ENCODE results near the gene OSBPL5.

The OSBPL5 gene

GRCh38 chr11:3132271-3132781, 32.8 kb downstream of the OSBPL5 start:
- Histone ChIP-seq H4K20me1 (ENCODE audit: insufficient read depth, low read length) (no peaks in the 10 kb centered on the region), H3K9ac (ENCODE audit: low read length) (no peak overlapping the region), H3K27ac (ENCODE audit: low read length) (no peak overlapping the region), H3K4me2 (ENCODE audit: low read length) (no peak overlapping the region), H3K4me1 (ENCODE audit: low read length) (no peaks in the 10 kb centered on the region), H3K9me3 (ENCODE audit: insufficient read depth, low read length) (no peaks in the 10 kb centered on the region), H3K79me2 (ENCODE audit: low read length) (no peaks in the 10 kb centered on the region), H2AFZ (ENCODE audit: low read depth, low read length) (no peak overlapping the region), H3K27me3 (ENCODE audit: low read depth, low read length) (no peaks in the 10 kb centered on the region), H3K36me3 (replicated peaks; ENCODE audit: low read depth, low read length) (no peaks in the 10 kb centered on the region), H3K4me3 (ENCODE audit: low read length) (no peak overlapping the region)
- TF ChIP-seq CTCF (IDR thresholded peaks at IDR 0.05; ENCODE audit: low read depth, low read length) (no peak), EZH2phosphoT487 (IDR thresholded peaks at IDR 0.05; ENCODE audit: low read depth) (no peak)

GRCh38 chr11:3131330-3131941, 33.7 kb downstream of the OSBPL5 start:
- H3K36me3 ChIP-seq (replicated peaks; ENCODE audit: low read depth, low read length), result no peaks in the 10 kb centered on the region
- H3K27me3 ChIP-seq (ENCODE audit: low read depth, low read length), result no peaks in the 10 kb centered on the region
- H3K9me3 ChIP-seq (ENCODE audit: insufficient read depth, low read length), result no peaks in the 10 kb centered on the region
- H3K4me2 ChIP-seq (ENCODE audit: low read length), result no peak overlapping the region
- H3K4me3 ChIP-seq (ENCODE audit: low read length), result no peak overlapping the region
- H2AFZ ChIP-seq (ENCODE audit: low read depth, low read length), result no peak overlapping the region
- H3K9ac ChIP-seq (ENCODE audit: low read length), result no peak overlapping the region
- no peaks in the 10 kb centered on the region for H4K20me1 ChIP-seq (ENCODE audit: insufficient read depth, low read length)
- no peaks in the 10 kb centered on the region for H3K4me1 ChIP-seq (ENCODE audit: low read length)
- H3K27ac ChIP-seq (ENCODE audit: low read length), result no peak overlapping the region
- TF ChIP-seq CTCF (IDR thresholded peaks at IDR 0.05; ENCODE audit: low read depth, low read length), result no peak
- TF ChIP-seq EZH2phosphoT487 (IDR thresholded peaks at IDR 0.05; ENCODE audit: low read depth), result no peak
- H3K79me2 ChIP-seq (ENCODE audit: low read length), result no peaks in the 10 kb centered on the region

GRCh38 chr11:3130269-3131071, 34.6 kb downstream of the OSBPL5 start:
- Histone ChIP-seq H4K20me1 (ENCODE audit: insufficient read depth, low read length) (no peaks in the 10 kb centered on the region), H3K4me1 (ENCODE audit: low read length) (no peaks in the 10 kb centered on the region), H3K79me2 (ENCODE audit: low read length) (no peaks in the 10 kb centered on the region), H3K4me2 (ENCODE audit: low read length) (no peak overlapping the region), H2AFZ (ENCODE audit: low read depth, low read length) (no peak overlapping the region), H3K4me3 (ENCODE audit: low read length) (no peak overlapping the region), H3K27ac (ENCODE audit: low read length) (no peak overlapping the region), H3K9ac (ENCODE audit: low read length) (no peak overlapping the region), H3K9me3 (ENCODE audit: insufficient read depth, low read length) (no peaks in the 10 kb centered on the region), H3K27me3 (ENCODE audit: low read depth, low read length) (no peaks in the 10 kb centered on the region), H3K36me3 (replicated peaks; ENCODE audit: low read depth, low read length) (no peaks in the 10 kb centered on the region)
- TF ChIP-seq CTCF (IDR thresholded peaks at IDR 0.05; ENCODE audit: low read depth, low read length) (no peak), EZH2phosphoT487 (IDR thresholded peaks at IDR 0.05; ENCODE audit: low read depth) (no peak)

- H3K79me2 ChIP-seq (ENCODE audit: low read length), result no peaks in the 10 kb centered on the region
- H2AFZ ChIP-seq (ENCODE audit: low read depth, low read length), result no peak overlapping the region
- no peak overlapping the region for H3K27ac ChIP-seq (ENCODE audit: low read length)
- no peaks in the 10 kb centered on the region for H3K27me3 ChIP-seq (ENCODE audit: low read depth, low read length)
- no peak overlapping the region for H3K4me3 ChIP-seq (ENCODE audit: low read length)
- H3K4me2 ChIP-seq (ENCODE audit: low read length), result no peak overlapping the region
- TF ChIP-seq CTCF (IDR thresholded peaks at IDR 0.05; ENCODE audit: low read depth, low read length) (no peak), EZH2phosphoT487 (IDR thresholded peaks at IDR 0.05; ENCODE audit: low read depth) (no peak)
- H3K9ac ChIP-seq (ENCODE audit: low read length), result no peak overlapping the region
- H3K4me1 ChIP-seq (ENCODE audit: low read length), result no peaks in the 10 kb centered on the region
- H3K9me3 ChIP-seq (ENCODE audit: insufficient read depth, low read length), result no peaks in the 10 kb centered on the region
- H3K36me3 ChIP-seq (replicated peaks; ENCODE audit: low read depth, low read length), result no peaks in the 10 kb centered on the region
- H4K20me1 ChIP-seq (ENCODE audit: insufficient read depth, low read length), result no peaks in the 10 kb centered on the region
These were observed 35.4 kb downstream of the OSBPL5 start for GRCh38 chr11:3129591-3130268.
